Adrenal gland (tissue), 12 donors: ENCODE data around the gene SLC25A38. TPM values are rescaled to one million over a fixed set of nuclear protein-coding genes. Genes with fewer than 3 reads are reported as not detected.
A peak's percentile ranks its signal among the peaks of the same experiment; 100 is the strongest.

Experiments used
- DNase-seq, 7 donors: peaks; one replicate each; pipeline ENCODE4 v3.0.0-alpha.2; 2019 to 2020
- H3K27ac ChIP-seq, 5 donors: fragments of 200-600 bp; sonication (generic) in 4 of 5; 1 replicate in 3 of 5; 2 replicates in 2 of 5; pipeline versions ENCODE4 v1.5.1 to v1.8.0; 2016 to 2020; ENCODE audit warnings: mild to moderate bottlenecking in 1 of 5
- H3K27me3 ChIP-seq: fragments of 200-600 bp; 2 replicates; pipeline ENCODE4 v1.8.0; 2021
- H3K36me3 ChIP-seq, 2 donors: fragments of 200-600 bp; replicated peaks in 1 of 2; 1 replicate in 1 of 2; 2 replicates in 1 of 2; pipeline versions ENCODE4 v1.5.1 to v1.8.0; 2018 to 2022
- H3K4me1 ChIP-seq, 2 donors: fragments of 200-600 bp; replicated peaks in 1 of 2; 1 replicate in 1 of 2; 2 replicates in 1 of 2; pipeline versions ENCODE4 v1.5.1 to v1.8.0; 2018 to 2021
- H3K4me3 ChIP-seq, 4 donors: fragments of 200-600 bp; sonication (generic) in 3 of 4; one replicate each; pipeline ENCODE4 v1.5.1; 2016 to 2018
- H3K9me3 ChIP-seq, 3 donors: fragments of 200-600 bp; sonication (generic) in 1 of 3; replicated peaks in 1 of 3; 1 replicate in 2 of 3; 2 replicates in 1 of 3; pipeline versions ENCODE4 v1.5.1 to v1.8.0; 2016 to 2021
- POLR2A ChIP-seq, 2 donors: fragments of 450-650 bp; IDR thresholded peaks; one replicate each; pipeline ENCODE4 v1.6.1; 2017; ENCODE audit warnings: antibody characterized with exemption in 2 of 2, mild to moderate bottlenecking in 2 of 2, moderate library complexity in 1 of 2
- WGBS, 4 donors: extraction: QIAGEN DNeasy Blood & Tissue Kit in 2 of 4; methylation state at CpG; one replicate each; pipeline versions ENCODE4 v1.1.5 to v1.1.7; 2013 to 2017; 5-methylcytosine and 5-hydroxymethylcytosine counted together
- intact Hi-C, 2 donors: fragments of 100-400 bp; cut with DNase I; formaldehyde crosslinking; loops; one replicate each; pipeline versions ENCODE4 v1.14.1 to v1.15.0; 2022 to 2023
- polyA plus RNA-seq, 3 donors: library from polyadenylated mRNA; stranded (reverse); fragments of 200-250 nt in 2 of 3; fragments of 350-450 nt in 1 of 3; fragmentation: Illumina TruSeq in 1 of 3; extraction: RNeasy Lipid Tissue Mini Kit (QIAGEN cat#74804) in 1 of 3; gene quantifications; one replicate each; pipeline ENCODE4 v1.2.3, GENCODE V29; 2013 to 2014
- total RNA-seq, 9 donors: library from RNA; depleted of rRNA in 4 of 9; stranded (reverse); fragments of >200 nt in 4 of 9; fragments of 120-200 nt in 1 of 9; fragmentation: NEBNext Ultra II Directional in 1 of 9; extraction: Animal tissue kit (Norgen Biotek cat#: 25700) in 1 of 9; gene quantifications; one replicate each; pipeline versions ENCODE4 v1.1.0 to v1.2.4, GENCODE V29; 2013 to 2023
- TF ChIP-seq, protein P1 (sequence below), 6 experiments: fragments of 450-650 bp in 4 of 6; fragments of 200-600 bp in 2 of 6; sonication (generic) in 1 of 6; IDR thresholded peaks; 1 replicate in 5 of 6; 2 replicates in 1 of 6; pipeline versions ENCODE4 v1.5.1 to v1.8.0; 2016 to 2021; ENCODE audit warnings: antibody characterized with exemption in 6 of 6, mild to moderate bottlenecking in 2 of 6, moderate library complexity in 1 of 6
- donor health status: healthy with polysubstance abuse.
- donor health status: Bipolar disorder and iron deficiency.
- donor health status: DM: yes; HTN: yes; CAD: no.
- donor health status: DM: no; HTN: no; CAD: no.
- donor health status: DM: no; HTN: no; CAD: no.
- donor health status: DM: yes; HTN: yes; CAD: no.

Gene SLC25A38
- total and polyA plus RNA-seq, 12 donors, result 34.2 to 70.6 (median 47.3) TPM

DNA sequence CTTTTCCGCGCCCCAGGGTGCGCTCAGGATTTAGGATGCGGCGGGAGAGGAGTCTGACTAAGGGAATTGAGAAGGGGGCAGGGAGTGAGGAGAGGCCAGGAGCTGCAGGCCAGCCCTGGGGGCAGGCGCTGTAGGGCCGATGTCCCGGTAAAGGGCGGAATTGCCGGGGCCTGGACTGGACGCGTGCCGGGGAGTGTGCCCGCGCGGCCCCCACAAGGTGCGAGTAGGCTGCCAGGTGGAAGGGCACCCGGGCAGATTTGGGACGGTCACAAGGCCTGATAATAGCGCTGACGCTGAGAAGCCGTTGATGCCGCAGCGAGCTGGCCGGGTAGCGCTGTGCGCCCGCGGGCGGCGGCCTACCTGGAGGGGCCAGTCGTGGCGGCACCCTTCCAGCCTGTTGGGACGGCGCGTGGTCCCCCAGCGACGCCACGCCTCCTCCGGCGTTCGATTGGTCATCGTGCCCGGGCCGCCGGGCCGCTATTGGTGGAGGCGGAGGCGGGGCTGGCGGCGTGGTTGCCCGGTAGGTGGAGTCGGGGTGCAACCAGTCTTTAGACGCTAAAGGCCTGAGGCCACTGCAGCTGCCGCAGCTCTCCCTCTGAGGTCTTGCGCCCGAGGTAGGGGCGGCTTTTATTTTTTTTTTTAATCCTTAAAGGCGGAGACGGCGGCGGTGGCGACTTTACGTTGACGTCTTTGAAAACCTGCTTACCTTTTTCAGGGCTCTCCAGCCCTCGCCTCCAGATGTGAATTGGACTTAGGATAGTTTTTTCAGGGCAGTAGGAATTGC lies 903 bp downstream of the SLC25A38 start:
- WGBS, 4 donors, result 1 to 5% (median 1%) methylated on average over 15 to 66 of the region's 66 CpGs
- Histone ChIP-seq H3K36me3 (no peaks in the 10 kb centered on the region), H3K4me1 (peaks cover 14 to 26% of the 10 kb centered on the region in 2 donors), H3K27ac (peak overlapping the region; percentile 79 to 98 (median 97)), H3K9me3 (no peaks in the 10 kb centered on the region), H3K27me3 (no peaks in the 10 kb centered on the region), H3K4me3 (peak overlapping the region in 3 of 4 donors; percentile 30 to 74 (median 58))
- intact Hi-C loops, result loop anchor here (10.0 kb wide), 2 partner anchors 199 to 279 kb away; partner anchors contain the start of genes GORASP1 (in 1 of the 2) and TTC21A (in 1 of the 2)
- TF ChIP-seq POLR2A (IDR thresholded peaks at IDR 0.05), result peak in 1 of 2 donors; percentile 97
- TF ChIP-seq, protein P1, sequence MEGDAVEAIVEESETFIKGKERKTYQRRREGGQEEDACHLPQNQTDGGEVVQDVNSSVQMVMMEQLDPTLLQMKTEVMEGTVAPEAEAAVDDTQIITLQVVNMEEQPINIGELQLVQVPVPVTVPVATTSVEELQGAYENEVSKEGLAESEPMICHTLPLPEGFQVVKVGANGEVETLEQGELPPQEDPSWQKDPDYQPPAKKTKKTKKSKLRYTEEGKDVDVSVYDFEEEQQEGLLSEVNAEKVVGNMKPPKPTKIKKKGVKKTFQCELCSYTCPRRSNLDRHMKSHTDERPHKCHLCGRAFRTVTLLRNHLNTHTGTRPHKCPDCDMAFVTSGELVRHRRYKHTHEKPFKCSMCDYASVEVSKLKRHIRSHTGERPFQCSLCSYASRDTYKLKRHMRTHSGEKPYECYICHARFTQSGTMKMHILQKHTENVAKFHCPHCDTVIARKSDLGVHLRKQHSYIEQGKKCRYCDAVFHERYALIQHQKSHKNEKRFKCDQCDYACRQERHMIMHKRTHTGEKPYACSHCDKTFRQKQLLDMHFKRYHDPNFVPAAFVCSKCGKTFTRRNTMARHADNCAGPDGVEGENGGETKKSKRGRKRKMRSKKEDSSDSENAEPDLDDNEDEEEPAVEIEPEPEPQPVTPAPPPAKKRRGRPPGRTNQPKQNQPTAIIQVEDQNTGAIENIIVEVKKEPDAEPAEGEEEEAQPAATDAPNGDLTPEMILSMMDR (IDR thresholded peaks at IDR 0.05), result peak in 5 of 6 experiments; percentile 8 to 30 (median 22)
- peak; percentile 96 to 98 (median 98) for DNase-seq

DNA sequence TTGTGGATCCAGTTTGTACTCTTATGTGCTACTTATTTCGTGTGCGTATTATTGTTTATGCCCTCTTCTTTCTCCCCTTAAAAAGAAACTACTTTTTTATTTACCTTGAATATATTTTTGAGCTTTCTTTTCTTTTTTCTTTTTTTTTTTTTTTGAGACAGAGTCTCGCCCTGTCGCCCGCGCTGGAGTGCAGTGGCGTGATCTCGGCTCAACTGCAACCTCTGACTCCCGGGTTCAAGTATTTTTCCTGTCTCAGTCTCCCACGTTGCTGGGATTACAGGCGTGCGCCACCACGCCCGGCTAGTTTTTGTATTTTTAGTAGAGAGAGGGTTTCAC lies 1.5 kb downstream of the SLC25A38 start:
- WGBS, 4 donors, result 48 to 60% (median 55%) methylated on average over 14 of the region's 14 CpGs
- no peak for TF ChIP-seq POLR2A (IDR thresholded peaks at IDR 0.05)
- TF ChIP-seq, protein P1 (IDR thresholded peaks at IDR 0.05), result no peak
- intact Hi-C loops, result loop anchor here (10.0 kb wide), 2 partner anchors 200 to 280 kb away; partner anchors contain the start of genes GORASP1 (in 1 of the 2) and TTC21A (in 1 of the 2)
- no peak for DNase-seq
- no peaks in the 10 kb centered on the region for H3K9me3 ChIP-seq
- H3K4me1 ChIP-seq, result peaks cover 14 to 26% of the 10 kb centered on the region in 2 donors
- no peaks in the 10 kb centered on the region for H3K36me3 ChIP-seq
- H3K27ac ChIP-seq, result peak overlapping the region in 4 of 5 donors; percentile 25 to 97 (median 92)
- peak overlapping the region in 2 of 4 donors; percentile 58 to 74 for H3K4me3 ChIP-seq
- no peaks in the 10 kb centered on the region for H3K27me3 ChIP-seq

DNA sequence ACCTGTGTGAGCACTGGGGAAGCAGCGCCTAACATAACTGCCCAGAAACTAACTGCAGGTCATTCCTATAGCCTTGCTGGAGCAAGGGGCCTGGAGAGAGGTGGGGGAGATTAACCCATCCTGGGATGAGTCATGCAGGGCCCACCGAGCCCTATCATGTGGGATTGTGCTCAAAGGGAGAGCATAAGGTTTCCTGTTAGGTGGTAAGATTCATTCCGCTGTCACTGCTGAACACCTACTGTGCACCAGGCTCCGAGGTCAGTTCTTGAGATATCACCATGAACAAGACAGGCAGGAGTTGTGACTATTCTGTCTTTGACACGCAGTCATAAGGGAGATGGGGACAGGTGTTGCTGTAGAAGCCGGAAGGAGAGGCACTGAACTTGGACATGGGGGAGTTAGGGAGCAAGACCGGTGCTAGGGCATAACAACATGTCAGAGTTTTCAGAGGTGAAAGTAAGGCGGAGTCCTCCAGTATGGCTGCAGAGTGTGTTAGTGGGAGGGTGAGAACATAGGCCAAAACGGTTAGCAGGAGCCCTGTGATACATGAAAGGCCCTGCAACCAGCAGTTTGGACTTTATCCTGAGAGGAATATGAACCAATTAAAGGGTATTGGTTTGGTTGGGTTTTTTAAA lies 2.4 kb downstream of the SLC25A38 start:
- 66 to 79% (median 71%) methylated on average over 8 to 9 of the region's 9 CpGs for WGBS, 4 donors
- Histone ChIP-seq H3K4me3 (no peak overlapping the region), H3K4me1 (peaks cover 14 to 26% of the 10 kb centered on the region in 2 donors), H3K36me3 (peaks cover 0 to 9% of the 10 kb centered on the region in 2 donors), H3K9me3 (no peaks in the 10 kb centered on the region), H3K27me3 (no peaks in the 10 kb centered on the region), H3K27ac (peak overlapping the region in 3 of 5 donors; percentile 15 to 97 (median 97))
- intact Hi-C loops, result loop anchor here (10.0 kb wide), 2 partner anchors 201 to 281 kb away; partner anchors contain the start of genes GORASP1 (in 1 of the 2) and TTC21A (in 1 of the 2)
- no peak for DNase-seq
- no peak for TF ChIP-seq POLR2A (IDR thresholded peaks at IDR 0.05)
- TF ChIP-seq, protein P1 (IDR thresholded peaks at IDR 0.05), result no peak

DNA sequence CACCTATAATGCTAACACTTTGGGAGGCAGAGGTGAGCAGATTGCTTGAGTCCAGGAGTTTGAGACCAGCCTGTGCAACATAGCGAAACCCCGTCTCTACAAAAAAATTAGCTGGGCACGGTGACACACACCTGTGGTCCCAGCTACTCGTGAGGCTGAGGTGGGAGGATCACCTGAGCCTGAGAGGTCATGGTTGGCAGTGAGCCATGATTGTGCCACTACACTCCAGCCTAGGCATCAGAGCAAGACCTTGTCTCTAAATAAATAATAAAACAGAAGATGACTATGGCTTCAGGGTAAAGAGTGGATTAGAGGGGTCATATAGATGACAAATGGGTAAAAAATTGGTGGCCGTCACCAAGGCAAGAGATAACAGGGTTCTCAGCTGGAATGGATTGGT lies 3.1 kb downstream of the SLC25A38 start:
- Histone ChIP-seq H3K27me3 (no peaks in the 10 kb centered on the region), H3K4me1 (peaks cover 14 to 26% of the 10 kb centered on the region in 2 donors), H3K9me3 (no peaks in the 10 kb centered on the region), H3K27ac (no peak overlapping the region), H3K36me3 (peaks cover 0 to 16% of the 10 kb centered on the region in 2 donors), H3K4me3 (no peak overlapping the region)
- intact Hi-C loops, result loop anchor here (10.0 kb wide), 2 partner anchors 202 to 282 kb away; partner anchors contain the start of genes GORASP1 (in 1 of the 2) and TTC21A (in 1 of the 2)
- no peak for DNase-seq
- TF ChIP-seq, protein P1 (IDR thresholded peaks at IDR 0.05), result no peak
- no peak for TF ChIP-seq POLR2A (IDR thresholded peaks at IDR 0.05)
- WGBS, 4 donors, result 62 to 75% (median 71%) methylated on average over 5 of the region's 5 CpGs
